IPS-18a (cell line): ENCODE data around the gene UNC5C.

Source experiments
- H3K27ac ChIP-seq: one replicate; pipeline ENCODE4 v1.5.1; 2013; ENCODE audit warnings: low read length
- H3K27me3 ChIP-seq: one replicate; pipeline ENCODE4 v1.6.1; 2013; ENCODE audit warnings: mild to moderate bottlenecking, low read length; ENCODE audit not compliant: control insufficient read depth, insufficient read depth
- H3K36me3 ChIP-seq: one replicate; pipeline ENCODE4 v1.6.1; 2013; ENCODE audit warnings: low read depth, low read length; ENCODE audit not compliant: control insufficient read depth
- H3K4me1 ChIP-seq: one replicate; pipeline ENCODE4 v1.6.1; 2013; ENCODE audit warnings: low read depth, low read length; ENCODE audit not compliant: control insufficient read depth
- H3K4me3 ChIP-seq: one replicate; pipeline ENCODE4 v1.5.1; 2013; ENCODE audit warnings: low read length
- H3K9ac ChIP-seq: one replicate; pipeline ENCODE4 v1.6.1; 2013; ENCODE audit warnings: mild to moderate bottlenecking, low read length, moderate library complexity
- H3K9me3 ChIP-seq: one replicate; pipeline ENCODE4 v1.6.1; 2013; ENCODE audit warnings: low read depth, low read length; ENCODE audit not compliant: control insufficient read depth

The UNC5C gene

DNA sequence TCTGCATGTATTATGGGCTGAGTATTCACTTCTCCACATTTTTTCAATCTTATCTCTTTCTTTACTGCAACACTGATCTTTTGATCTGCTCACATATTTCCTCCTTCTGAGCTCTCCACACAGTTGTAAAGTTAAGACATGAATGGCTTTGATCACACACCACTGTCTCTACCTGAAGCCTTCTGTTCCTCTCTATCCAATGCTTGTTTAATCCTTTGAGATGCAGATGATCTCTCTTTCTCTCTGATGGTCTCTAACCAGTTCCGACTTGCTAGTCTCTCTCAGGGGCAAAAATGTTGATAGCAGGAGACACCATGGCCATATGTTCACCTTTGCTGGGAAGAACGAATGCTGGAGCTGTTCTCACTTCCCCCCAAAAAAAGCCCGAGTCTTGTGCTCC, 162.4 kb downstream of the UNC5C start:
- no peak overlapping the region for H3K27ac ChIP-seq
- peaks cover 8% of the 10 kb centered on the region for H3K4me1 ChIP-seq
- no peaks in the 10 kb centered on the region for H3K36me3 ChIP-seq
- peaks cover 79% of the 10 kb centered on the region for H3K27me3 ChIP-seq
- H3K9me3 ChIP-seq = no peaks in the 10 kb centered on the region
- no peak overlapping the region for H3K9ac ChIP-seq
- no peak overlapping the region for H3K4me3 ChIP-seq

DNA sequence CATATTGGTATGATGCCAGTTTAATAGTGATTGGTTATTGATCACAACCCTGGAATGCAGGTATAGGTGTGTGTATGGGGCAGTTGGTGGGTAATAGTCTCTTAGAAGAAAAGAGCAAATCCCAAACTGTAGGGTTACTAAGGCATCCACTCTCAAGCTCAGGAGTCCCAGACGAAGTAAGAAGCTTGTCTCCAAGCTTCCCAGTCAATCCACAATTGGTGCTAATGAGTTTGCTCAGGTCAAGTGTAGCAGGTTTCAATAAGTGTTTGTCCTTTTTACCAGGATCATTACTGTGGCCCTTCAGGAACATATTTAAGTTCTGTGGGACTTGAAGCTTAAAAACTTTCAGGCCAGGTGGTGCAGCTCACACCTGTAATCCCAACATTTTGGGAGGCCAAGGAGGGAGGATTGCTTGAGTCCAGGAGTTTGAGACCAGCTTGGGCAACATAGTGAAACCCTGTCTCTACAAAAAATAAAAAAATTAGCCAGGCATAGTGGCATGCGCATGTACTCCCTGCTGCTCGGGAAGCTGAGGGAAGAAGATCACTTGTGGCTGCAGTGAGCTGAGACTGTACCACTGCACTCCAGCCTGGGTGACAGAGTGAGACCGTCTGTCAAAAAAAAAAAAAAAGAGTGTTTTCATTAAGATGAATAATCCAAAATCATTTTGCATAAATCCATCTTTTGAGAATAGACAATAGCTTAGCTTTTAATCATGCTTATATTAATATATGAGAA, 166.8 kb downstream of the UNC5C start:
- Histone ChIP-seq H3K27me3 (peaks cover 45% of the 10 kb centered on the region), H3K9me3 (no peaks in the 10 kb centered on the region), H3K36me3 (no peaks in the 10 kb centered on the region), H3K27ac (no peak overlapping the region), H3K4me3 (no peak overlapping the region), H3K4me1 (peaks cover 3% of the 10 kb centered on the region), H3K9ac (no peak overlapping the region)

DNA sequence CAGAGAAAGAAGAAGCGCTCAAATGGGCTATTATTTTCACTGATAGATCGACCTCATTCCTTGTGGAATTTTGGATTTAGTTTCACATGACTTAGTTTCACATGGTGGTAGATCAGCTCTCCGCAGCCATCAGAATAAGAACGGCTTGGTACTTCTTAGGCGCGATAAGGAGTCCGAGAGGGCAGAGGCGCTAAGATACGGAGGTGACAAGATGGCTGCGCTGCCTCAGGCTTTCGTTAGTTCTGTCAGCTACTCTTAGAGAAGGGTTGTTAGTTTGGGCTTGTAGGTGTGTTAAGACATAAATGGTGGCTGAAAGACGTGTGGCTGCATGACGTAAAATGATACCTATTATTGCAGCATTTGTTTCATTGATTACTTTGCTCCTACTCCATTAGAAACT, 169.1 kb downstream of the UNC5C start:
- Histone ChIP-seq H3K4me3 (no peak overlapping the region), H3K4me1 (no peaks in the 10 kb centered on the region), H3K27me3 (peaks cover 22% of the 10 kb centered on the region), H3K27ac (no peak overlapping the region), H3K36me3 (no peaks in the 10 kb centered on the region), H3K9ac (no peak overlapping the region), H3K9me3 (no peaks in the 10 kb centered on the region)

DNA sequence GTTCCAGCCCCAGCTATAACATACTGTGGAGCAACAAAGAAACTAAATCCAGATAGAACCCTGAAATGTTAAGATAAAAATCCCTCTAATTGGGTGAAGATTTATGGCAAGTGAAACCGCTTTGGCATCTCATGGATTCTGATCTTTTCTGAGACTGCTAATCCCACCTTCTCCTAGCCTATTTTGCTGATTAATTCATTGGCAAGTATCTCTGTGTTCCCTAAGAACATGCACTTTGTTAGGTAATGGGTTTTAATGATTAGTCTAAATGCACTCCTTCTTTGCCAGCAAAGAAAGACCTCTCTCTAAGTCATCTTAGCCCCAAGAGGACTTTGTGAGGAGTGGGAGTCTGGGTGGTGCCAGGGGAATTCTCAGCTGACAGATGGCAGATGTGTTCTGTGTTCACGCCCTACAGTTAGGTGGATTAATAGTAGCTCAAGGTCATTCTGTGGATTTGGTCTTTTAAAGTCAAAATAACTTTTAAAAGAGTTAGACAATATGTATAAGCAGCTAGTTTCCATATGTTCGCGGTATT, 171.3 kb downstream of the UNC5C start:
- H3K4me3 ChIP-seq = no peak overlapping the region
- H3K27ac ChIP-seq = no peak overlapping the region
- H3K36me3 ChIP-seq = no peaks in the 10 kb centered on the region
- no peaks in the 10 kb centered on the region for H3K9me3 ChIP-seq
- no peaks in the 10 kb centered on the region for H3K27me3 ChIP-seq
- H3K4me1 ChIP-seq = no peaks in the 10 kb centered on the region
- H3K9ac ChIP-seq = no peak overlapping the region

DNA sequence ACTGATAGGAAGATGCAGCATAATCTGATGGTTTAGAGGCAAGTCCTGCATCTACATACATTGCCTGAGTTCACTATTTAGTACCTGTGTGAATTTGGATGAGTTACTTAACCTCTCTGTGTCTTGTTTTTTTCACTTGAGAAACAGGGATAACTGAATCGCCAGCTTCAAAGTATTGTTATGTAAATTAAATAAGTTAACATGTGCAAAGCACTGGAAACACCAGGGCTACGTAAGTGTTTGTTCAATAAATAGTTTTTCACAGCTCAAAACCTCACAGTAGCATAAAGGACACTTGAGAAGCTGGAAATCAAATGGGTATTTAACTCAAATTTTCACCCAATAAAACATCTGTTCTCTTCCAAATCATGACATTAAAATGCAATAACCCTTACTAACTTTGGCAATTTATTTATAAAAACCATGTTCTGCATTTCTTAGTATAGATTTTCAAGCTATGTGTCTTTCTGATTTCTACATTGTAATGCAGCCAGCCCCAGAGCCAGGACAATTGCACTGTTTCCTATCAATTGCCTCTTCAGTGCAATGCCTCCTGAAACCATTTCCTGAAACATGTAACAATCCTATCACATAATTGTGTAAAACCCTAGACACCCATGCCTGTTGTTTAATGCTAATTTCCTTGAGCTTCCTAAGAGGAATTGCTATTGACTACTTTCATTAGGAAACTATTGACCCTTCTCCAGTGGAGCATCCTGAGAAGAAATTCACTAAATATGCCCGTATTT, 177.1 kb downstream of the UNC5C start:
- Histone ChIP-seq H3K27me3 (no peaks in the 10 kb centered on the region), H3K27ac (no peak overlapping the region), H3K9me3 (no peaks in the 10 kb centered on the region), H3K36me3 (no peaks in the 10 kb centered on the region), H3K4me1 (peaks cover 11% of the 10 kb centered on the region), H3K4me3 (no peak overlapping the region), H3K9ac (no peak overlapping the region)

DNA sequence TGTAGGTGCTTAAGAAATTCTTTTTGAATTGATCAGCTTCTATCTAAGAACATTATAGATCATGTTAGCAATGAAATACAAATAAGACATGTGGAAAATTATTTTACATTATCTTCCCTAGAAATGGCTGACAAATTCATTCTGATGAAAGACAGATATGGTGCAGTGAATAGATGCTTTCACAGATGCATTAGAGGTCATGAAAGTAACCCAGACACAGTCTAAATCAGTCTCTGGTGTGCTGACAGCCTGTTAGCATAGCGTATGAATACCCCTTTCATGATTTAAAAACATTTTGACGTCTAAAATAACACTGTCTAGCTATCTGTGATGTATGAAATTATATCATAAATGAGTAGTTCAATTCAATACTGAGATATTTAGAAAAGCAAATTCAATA, 180.9 kb downstream of the UNC5C start:
- Histone ChIP-seq H3K36me3 (no peaks in the 10 kb centered on the region), H3K27me3 (no peaks in the 10 kb centered on the region), H3K4me1 (peaks cover 14% of the 10 kb centered on the region), H3K9ac (no peak overlapping the region), H3K27ac (no peak overlapping the region), H3K4me3 (no peak overlapping the region), H3K9me3 (no peaks in the 10 kb centered on the region)

DNA sequence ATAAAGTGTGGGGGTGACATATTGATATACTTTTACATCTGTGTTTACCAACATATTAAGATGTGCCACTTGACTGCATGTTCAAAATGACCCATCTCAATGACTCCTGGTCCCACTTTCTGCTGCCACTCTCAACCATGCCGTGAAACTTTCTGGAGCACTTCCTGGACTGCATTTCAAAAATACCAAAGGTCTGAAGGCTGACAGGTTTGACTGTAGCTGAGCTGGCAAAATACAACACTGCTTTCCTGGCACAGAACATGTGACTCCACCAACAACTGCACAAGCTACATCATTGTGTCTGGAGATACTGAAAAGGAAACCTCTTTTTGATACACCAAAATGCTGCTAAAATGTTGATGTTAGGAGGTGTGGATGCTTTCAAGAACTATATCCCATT, 184.8 kb downstream of the UNC5C start:
- H3K27me3 ChIP-seq = no peaks in the 10 kb centered on the region
- no peaks in the 10 kb centered on the region for H3K9me3 ChIP-seq
- H3K4me3 ChIP-seq = no peak overlapping the region
- no peaks in the 10 kb centered on the region for H3K36me3 ChIP-seq
- H3K27ac ChIP-seq = no peak overlapping the region
- no peak overlapping the region for H3K9ac ChIP-seq
- H3K4me1 ChIP-seq = peaks cover 3% of the 10 kb centered on the region

DNA sequence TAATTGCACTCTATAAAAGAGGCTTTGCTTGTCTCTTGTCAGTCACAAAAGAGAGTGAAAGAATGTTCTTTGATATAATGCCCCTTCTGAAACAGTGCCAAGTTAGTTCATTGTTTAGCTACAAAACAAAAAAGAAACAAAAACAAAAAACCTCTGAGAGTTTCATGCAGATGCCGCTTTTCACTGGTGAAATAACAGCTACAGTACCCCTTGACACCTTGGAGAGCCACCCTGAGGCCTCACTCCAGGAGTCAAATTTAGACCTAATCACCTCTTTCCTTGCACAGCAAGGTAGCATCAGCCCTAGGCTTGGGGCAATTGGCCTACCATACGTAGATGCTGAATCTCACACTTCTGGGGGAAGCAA, 185.2 kb downstream of the UNC5C start:
- no peaks in the 10 kb centered on the region for H3K9me3 ChIP-seq
- H3K27me3 ChIP-seq = no peaks in the 10 kb centered on the region
- no peaks in the 10 kb centered on the region for H3K36me3 ChIP-seq
- no peak overlapping the region for H3K9ac ChIP-seq
- no peak overlapping the region for H3K4me3 ChIP-seq
- no peak overlapping the region for H3K27ac ChIP-seq
- H3K4me1 ChIP-seq = peaks cover 3% of the 10 kb centered on the region

DNA sequence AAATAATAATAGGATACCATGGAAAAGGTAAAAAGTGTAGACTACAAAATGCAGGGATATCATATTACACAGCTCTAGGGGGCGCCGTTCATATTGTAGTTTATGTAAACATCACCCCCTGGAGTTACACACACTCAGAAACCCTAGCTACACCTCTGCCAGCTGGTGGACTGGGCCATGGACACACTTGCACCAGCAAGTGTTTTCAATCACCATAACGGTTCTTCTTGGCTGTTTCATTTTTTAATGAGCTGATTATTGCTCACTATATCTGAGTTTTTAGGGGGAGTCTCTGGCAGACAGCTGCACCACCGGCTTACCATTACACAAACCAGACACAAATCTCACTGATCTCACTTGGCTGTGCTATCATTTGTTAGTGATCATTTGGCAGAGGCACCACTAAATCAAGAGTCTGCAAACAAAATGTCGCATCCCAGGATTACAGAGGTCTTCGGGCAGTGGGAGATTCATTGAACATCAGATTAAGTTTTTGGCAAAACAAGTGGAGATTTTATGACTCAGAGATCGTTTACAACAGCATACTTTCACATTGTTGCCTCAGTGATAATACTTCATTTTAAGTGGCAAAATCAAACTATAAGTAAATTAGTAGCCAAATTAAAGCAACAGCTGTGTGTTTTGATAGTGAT, 185.7 kb downstream of the UNC5C start:
- Histone ChIP-seq H3K36me3 (no peaks in the 10 kb centered on the region), H3K4me3 (no peak overlapping the region), H3K27ac (no peak overlapping the region), H3K27me3 (no peaks in the 10 kb centered on the region), H3K9me3 (no peaks in the 10 kb centered on the region), H3K9ac (no peak overlapping the region), H3K4me1 (peaks cover 3% of the 10 kb centered on the region)

DNA sequence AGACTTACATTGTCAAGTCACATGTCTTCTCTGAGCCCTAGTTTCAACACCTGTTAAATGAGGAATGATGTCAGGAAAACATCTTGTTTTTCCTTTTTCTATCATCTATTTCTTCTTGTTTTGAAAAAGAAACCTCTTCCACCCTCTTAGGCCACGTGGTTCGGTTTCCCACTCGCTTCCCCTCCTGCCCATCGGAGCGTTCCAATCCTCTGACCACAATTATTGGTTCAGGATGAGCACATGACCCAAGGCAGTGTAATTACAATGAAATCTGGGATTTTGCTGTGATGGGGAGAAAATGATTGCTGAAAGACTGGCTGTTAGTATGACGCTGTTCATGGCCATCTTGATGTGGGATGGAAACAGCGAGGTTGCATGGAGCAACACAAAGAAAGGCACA, 186.7 kb downstream of the UNC5C start:
- Histone ChIP-seq H3K9ac (no peak overlapping the region), H3K27me3 (no peaks in the 10 kb centered on the region), H3K4me3 (no peak overlapping the region), H3K36me3 (no peaks in the 10 kb centered on the region), H3K9me3 (no peaks in the 10 kb centered on the region), H3K4me1 (peaks cover 3% of the 10 kb centered on the region), H3K27ac (no peak overlapping the region)

DNA sequence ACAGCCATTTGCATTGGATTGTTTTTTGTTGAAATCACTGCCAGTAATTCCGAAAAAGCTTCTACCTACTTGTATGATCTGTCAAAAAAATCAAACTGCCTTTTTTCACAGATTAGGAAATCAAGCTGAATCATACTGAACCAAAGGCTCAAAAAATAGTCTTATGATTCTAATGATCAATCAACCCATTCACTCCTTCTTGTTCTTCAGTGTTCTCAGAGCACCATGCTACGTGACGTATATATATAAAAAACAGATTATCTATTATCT, 187.1 kb downstream of the UNC5C start:
- Histone ChIP-seq H3K36me3 (no peaks in the 10 kb centered on the region), H3K4me1 (peaks cover 3% of the 10 kb centered on the region), H3K9me3 (no peaks in the 10 kb centered on the region), H3K27ac (no peak overlapping the region), H3K4me3 (no peak overlapping the region), H3K9ac (no peak overlapping the region), H3K27me3 (no peaks in the 10 kb centered on the region)
